IMR-90 (cell line): ENCODE results near the gene TTC21A. TPM values are rescaled to one million over a fixed set of nuclear protein-coding genes. Genes with fewer than 3 reads are reported as not detected.

Experiments
- ATAC-seq: fragments of 200-7000 bp; cut with Tn5 transposase; 2 replicates; pipeline ENCODE4 v1.9.1; 2020; ENCODE audit warnings: low read depth, mild to moderate bottlenecking, moderate library complexity
- BruUV-seq: library from RNA; stranded (reverse); fragments of 400-500 nt; replicated peaks from 2 replicates; lab custom pipeline; 2021; lab: Mats Ljungman, UMichigan
- CTCF ChIA-PET: fragments of 300-600 bp; formaldehyde crosslinking; extraction: SDS; loops from one replicate; lab custom pipeline; 2021; ENCODE audit warnings: antibody characterized with exemption; lab: Yijun Ruan, JAX
- POLR2A ChIA-PET: fragments of 300-600 bp; sonication (Branson Sonifier 250); formaldehyde crosslinking; loops from one replicate; lab custom pipeline; 2022; ENCODE audit warnings: antibody characterized with exemption; ENCODE audit not compliant: unreplicated experiment; lab: Charles Lee
- DNase-seq: peaks from one replicate; pipeline ENCODE4 v3.0.0; 2013
- H2AFZ ChIP-seq: replicated peaks from 2 replicates; pipeline ENCODE3; 2013; ENCODE audit warnings: low read length, mild to moderate bottlenecking; ENCODE audit not compliant: poor library complexity
- H2AK5ac ChIP-seq: 2 replicates; pipeline ENCODE4 v1.6.1; 2013; ENCODE audit warnings: low read depth, low read length, inconsistent platforms
- H2AK9ac ChIP-seq: replicated peaks from 2 replicates; pipeline ENCODE3; 2013; ENCODE audit warnings: mild to moderate bottlenecking, low read depth, low read length, moderate library complexity; ENCODE audit not compliant: poor library complexity
- H2BK120ac ChIP-seq: 2 replicates; pipeline ENCODE4 v1.6.1; 2013; ENCODE audit warnings: low read depth, low read length, inconsistent platforms
- H2BK15ac ChIP-seq: 3 replicates; pipeline ENCODE4 v1.6.1; 2013; ENCODE audit warnings: low read depth, low read length, inconsistent platforms
- H2BK20ac ChIP-seq: 2 replicates; pipeline ENCODE4 v1.6.1; 2013; ENCODE audit warnings: low read depth, mild to moderate bottlenecking, inconsistent platforms, low read length, moderate library complexity
- H2BK5ac ChIP-seq: 2 replicates; pipeline ENCODE4 v1.6.1; 2013; ENCODE audit warnings: mild to moderate bottlenecking, low read depth, low read length, inconsistent platforms; ENCODE audit not compliant: poor library complexity, severe bottlenecking
- H3K14ac ChIP-seq: replicated peaks from 2 replicates; pipeline ENCODE4 v1.6.1; 2013; ENCODE audit warnings: low read depth, low read length, inconsistent platforms
- H3K18ac ChIP-seq: 2 replicates; pipeline ENCODE4 v1.6.1; 2013; ENCODE audit warnings: low read depth, low read length, control low read depth
- H3K23ac ChIP-seq: 2 replicates; pipeline ENCODE4 v1.6.1; 2013; ENCODE audit warnings: low read depth, low read length, inconsistent platforms
- H3K27ac ChIP-seq: 2 replicates; pipeline ENCODE4 v1.5.1; 2013; ENCODE audit warnings: mild to moderate bottlenecking, control low read depth, low read length; ENCODE audit not compliant: insufficient read depth
- H3K27me3 ChIP-seq: 2 replicates; pipeline ENCODE4 v1.6.1; 2013; ENCODE audit warnings: low read length; ENCODE audit not compliant: control insufficient read depth, insufficient read depth
- H3K36me3 ChIP-seq: 2 replicates; pipeline ENCODE4 v1.6.1; 2013; ENCODE audit warnings: low read length, mixed read lengths; ENCODE audit not compliant: control insufficient read depth, insufficient read depth
- H3K4ac ChIP-seq: 2 replicates; pipeline ENCODE4 v1.6.1; 2013; ENCODE audit warnings: low read depth, low read length, inconsistent platforms
- H3K4me1 ChIP-seq: 2 replicates; pipeline ENCODE4 v1.6.1; 2013; ENCODE audit warnings: low read length, mixed read lengths; ENCODE audit not compliant: control insufficient read depth, insufficient read depth
- H3K4me2 ChIP-seq: 2 replicates; pipeline ENCODE4 v1.6.1; 2013; ENCODE audit warnings: low read depth, mild to moderate bottlenecking, control low read depth, low read length, moderate library complexity
- H3K4me3 ChIP-seq: 2 replicates; pipeline ENCODE4 v1.5.1; 2013; ENCODE audit warnings: low read depth, mild to moderate bottlenecking, control low read depth, low read length, moderate library complexity; ENCODE audit not compliant: insufficient read depth
- H3K56ac ChIP-seq: 2 replicates; pipeline ENCODE4 v1.6.1; 2013; ENCODE audit warnings: low read length, inconsistent platforms; ENCODE audit not compliant: insufficient read depth; ENCODE audit errors: extremely low read depth
- H3K79me1 ChIP-seq, 2 experiments: 2 replicates each; pipeline ENCODE4 v1.6.1; 2013; ENCODE audit warnings: low read length in 2 of 2, inconsistent platforms in 1 of 2, low read depth in 1 of 2
- H3K9ac ChIP-seq: 2 replicates; pipeline ENCODE4 v1.6.1; 2013; ENCODE audit warnings: low read depth, low read length, control low read depth
- H3K9me1 ChIP-seq: 2 replicates; pipeline ENCODE4 v1.6.1; 2013; ENCODE audit warnings: low read length, inconsistent platforms; ENCODE audit not compliant: insufficient read depth
- H3K9me3 ChIP-seq: 2 replicates; pipeline ENCODE4 v1.6.1; 2013; ENCODE audit warnings: low read length; ENCODE audit not compliant: control insufficient read depth, insufficient read depth
- H4K20me1 ChIP-seq: 2 replicates; pipeline ENCODE4 v1.6.1; 2013; ENCODE audit warnings: low read length, inconsistent platforms; ENCODE audit not compliant: insufficient read depth
- H4K5ac ChIP-seq: 2 replicates; pipeline ENCODE4 v1.6.1; 2013; ENCODE audit warnings: mild to moderate bottlenecking, low read depth, low read length, control low read depth
- H4K8ac ChIP-seq, 2 experiments: 2 replicates each; pipeline ENCODE4 v1.6.1; 2013; ENCODE audit warnings: low read depth in 2 of 2, low read length in 2 of 2, control low read depth in 1 of 2, inconsistent platforms in 1 of 2
- H4K91ac ChIP-seq: 2 replicates; pipeline ENCODE4 v1.6.1; 2013; ENCODE audit warnings: low read depth, low read length, inconsistent platforms; ENCODE audit not compliant: insufficient read depth
- CEBPB ChIP-seq: IDR thresholded peaks from 2 replicates; pipeline ENCODE4 v1.6.1; 2012; ENCODE audit warnings: low read depth, low read length, improper control_type of control experiment
- MAFK ChIP-seq: IDR thresholded peaks from 2 replicates; pipeline ENCODE4 v1.6.1; 2012; ENCODE audit warnings: low read depth, low read length, improper control_type of control experiment
- MAZ ChIP-seq: IDR thresholded peaks from 2 replicates; pipeline ENCODE4 v1.6.1; 2012; ENCODE audit warnings: low read depth, mild to moderate bottlenecking, low read length, improper control_type of control experiment, moderate library complexity, borderline replicate concordance
- MXI1 ChIP-seq: IDR thresholded peaks from 2 replicates; pipeline ENCODE4 v1.6.1; 2012; ENCODE audit warnings: low read depth, mild to moderate bottlenecking, low read length, moderate library complexity, borderline replicate concordance
- NFE2L2 ChIP-seq: fragments of 150-350 bp; IDR thresholded peaks from 2 replicates; pipeline ENCODE4 v1.6.1; 2016; ENCODE audit warnings: low read depth, mild to moderate bottlenecking, low read length
- POLR2A ChIP-seq: IDR thresholded peaks from 2 replicates; pipeline ENCODE4 v1.6.1; 2012; ENCODE audit warnings: mild to moderate bottlenecking, low read depth, low read length
- RAD21 ChIP-seq: IDR thresholded peaks from 2 replicates; pipeline ENCODE4 v1.6.1; 2012; ENCODE audit warnings: low read length, improper control_type of control experiment
- RFX5 ChIP-seq: IDR thresholded peaks from 2 replicates; pipeline ENCODE4 v1.8.0; 2012; ENCODE audit warnings: low read depth, mild to moderate bottlenecking, low read length, moderate library complexity
- WGBS, 2 experiments: methylation state at CpG; one replicate each; pipeline versions ENCODE4 v1.1.5 to v1.1.7; 2013; ENCODE audit warnings: missing lambda C conversion rate in 2 of 2; ENCODE audit not compliant: insufficient read length in 1 of 2; ENCODE audit errors: extremely low coverage in 2 of 2; 5-methylcytosine and 5-hydroxymethylcytosine counted together
- dilution Hi-C: fragments of 300-500 bp; cut with HindIII; formaldehyde crosslinking; loops from one replicate; pipeline ENCODE4 v1.14.3; 2018; ENCODE audit warnings: low sequenced_read_pairs; ENCODE audit not compliant: unreplicated experiment
- in situ Hi-C: fragments of 300-500 bp; cut with MboI; formaldehyde crosslinking; loops from 3 replicates; pipeline ENCODE4 v1.14.3; 2019; ENCODE audit warnings: low sequenced_read_pairs, inconsistent platforms, mixed read lengths
- intact Hi-C: fragments of 100-400 bp; cut with micrococcal nuclease; formaldehyde crosslinking; loops from 2 replicates; pipeline ENCODE4 v1.10.0; 2022
- polyA plus RNA-seq, 3 experiments: library from polyadenylated mRNA; depleted of rRNA; stranded (reverse); fragments of >200 nt; gene quantifications; 2 replicates each; pipeline ENCODE4 v1.2.3, GENCODE V29; 2012; ENCODE audit warnings: low replicate concordance in 1 of 3
- total RNA-seq: library from RNA; depleted of rRNA; stranded (reverse); fragments of >200 nt; gene quantifications from 2 replicates; pipeline ENCODE4 v1.2.3, GENCODE V29; 2012
- TF ChIP-seq, protein P1 (sequence below): fragments of 150-350 bp; IDR thresholded peaks from 2 replicates; pipeline ENCODE4 v1.6.1; 2016; ENCODE audit warnings: low read depth, mild to moderate bottlenecking, low read length, moderate library complexity, borderline replicate concordance
- TF ChIP-seq, protein P2 (sequence below): fragments of 150-350 bp; IDR thresholded peaks from 2 replicates; pipeline ENCODE4 v1.6.1; 2017; ENCODE audit warnings: mild to moderate bottlenecking, antibody characterized with exemption, low read length, low read depth

TTC21A gene
- total and polyA plus RNA-seq, 2 of the 4 experiments (the other 2 are of a cell fraction), result 0.90 to 1.8 TPM

DNA sequence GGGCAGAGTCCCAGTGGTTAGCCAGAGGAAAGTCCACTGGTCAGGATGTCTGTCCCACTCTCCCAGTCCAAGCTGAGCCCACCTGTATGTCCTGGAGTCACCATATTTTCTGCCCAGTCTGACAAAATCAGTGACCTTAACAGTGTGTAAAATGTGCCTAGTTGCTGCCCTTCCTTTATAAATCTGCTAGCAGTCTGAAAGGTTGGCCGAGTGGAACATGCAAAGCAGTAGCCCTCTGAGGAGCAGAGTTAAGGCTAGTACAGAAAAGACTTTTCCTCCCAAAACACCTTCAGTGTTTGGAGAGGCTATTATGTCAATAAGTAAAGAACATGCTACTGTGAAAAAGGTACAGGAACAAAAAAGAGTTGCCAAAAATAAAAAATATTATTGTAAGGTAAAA lies 15.3 kb downstream of the TTC21A start:
- Histone ChIP-seq H3K79me1 (no peaks in the 10 kb centered on the region), H3K9me1 (peaks cover 4% of the 10 kb centered on the region), H3K27me3 (no peaks in the 10 kb centered on the region), H2AK5ac (no peak overlapping the region), H4K5ac (no peak overlapping the region), H4K8ac (no peak overlapping the region), H3K9ac (no peak overlapping the region), H2AK9ac (no peak overlapping the region), H3K4me3 (no peak overlapping the region), H2AFZ (no peak overlapping the region), H3K9me3 (no peaks in the 10 kb centered on the region), H2BK15ac (no peak overlapping the region), H3K56ac (no peak overlapping the region), H4K20me1 (no peaks in the 10 kb centered on the region), H2BK120ac (no peak overlapping the region), H3K4ac (no peak overlapping the region), H3K14ac (no peak overlapping the region), H3K36me3 (no peaks in the 10 kb centered on the region; the same call in 1 of the 2 replicates), H2BK20ac (no peak overlapping the region), H2BK5ac (no peak overlapping the region), H3K4me2 (no peak overlapping the region), H3K18ac (no peak overlapping the region), H3K27ac (no peak overlapping the region), H3K4me1 (peaks cover 5% of the 10 kb centered on the region), H4K91ac (no peak overlapping the region), H3K23ac (no peak overlapping the region)
- dilution Hi-C loops (no loop called here), intact Hi-C loops (no loop called here), in situ Hi-C loops (no loop called here)
- ChIA-PET POLR2A (no interaction called here), CTCF (interaction anchor here (2.2 kb wide), 1 partner anchor 165 kb away, joined by 8 read pairs; no protein-coding TSS in a partner anchor)
- no peak for DNase-seq
- TF ChIP-seq POLR2A (no peak), MAFK (no peak), MXI1 (no peak), NFE2L2 (no peak), MAZ (no peak), RFX5 (no peak), RAD21 (no peak), CEBPB (no peak)
- TF ChIP-seq, protein P1, sequence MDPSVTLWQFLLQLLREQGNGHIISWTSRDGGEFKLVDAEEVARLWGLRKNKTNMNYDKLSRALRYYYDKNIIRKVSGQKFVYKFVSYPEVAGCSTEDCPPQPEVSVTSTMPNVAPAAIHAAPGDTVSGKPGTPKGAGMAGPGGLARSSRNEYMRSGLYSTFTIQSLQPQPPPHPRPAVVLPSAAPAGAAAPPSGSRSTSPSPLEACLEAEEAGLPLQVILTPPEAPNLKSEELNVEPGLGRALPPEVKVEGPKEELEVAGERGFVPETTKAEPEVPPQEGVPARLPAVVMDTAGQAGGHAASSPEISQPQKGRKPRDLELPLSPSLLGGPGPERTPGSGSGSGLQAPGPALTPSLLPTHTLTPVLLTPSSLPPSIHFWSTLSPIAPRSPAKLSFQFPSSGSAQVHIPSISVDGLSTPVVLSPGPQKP, result no peak
- TF ChIP-seq, protein P2, sequence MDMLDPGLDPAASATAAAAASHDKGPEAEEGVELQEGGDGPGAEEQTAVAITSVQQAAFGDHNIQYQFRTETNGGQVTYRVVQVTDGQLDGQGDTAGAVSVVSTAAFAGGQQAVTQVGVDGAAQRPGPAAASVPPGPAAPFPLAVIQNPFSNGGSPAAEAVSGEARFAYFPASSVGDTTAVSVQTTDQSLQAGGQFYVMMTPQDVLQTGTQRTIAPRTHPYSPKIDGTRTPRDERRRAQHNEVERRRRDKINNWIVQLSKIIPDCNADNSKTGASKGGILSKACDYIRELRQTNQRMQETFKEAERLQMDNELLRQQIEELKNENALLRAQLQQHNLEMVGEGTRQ, result no peak
- BruUV-seq, result no TSS peak
- no CpG with 5 or more reads among the region's 1 CpG for WGBS, 2 experiments
- ATAC-seq, result no peak
